K562 (cell line): ENCODE measurements around the gene C1orf216. TPM values are rescaled to one million over a fixed set of nuclear protein-coding genes. Genes with fewer than 3 reads are reported as not detected.
"Not testable (repeated sequence)": the region's sequence is repeated elsewhere in the genome, so short reads cannot be mapped to it uniquely, and the experiment has no call there.

Experiments
- ATAC-seq: fragments of 200-7000 bp; cut with Tn5 transposase; 3 replicates; pipeline ENCODE4 v1.9.1; 2020; ENCODE audit warnings: moderate library complexity
- BruUV-seq: library from RNA; stranded (reverse); fragments of 400-500 nt; replicated peaks from 2 replicates; lab custom pipeline; 2021; lab: Mats Ljungman, UMichigan
- CTCF ChIA-PET: fragments of 300-600 bp; formaldehyde crosslinking; extraction: SDS; loops from one replicate; lab custom pipeline; 2021; ENCODE audit warnings: low intra/inter-chr PET ratio; lab: Yijun Ruan, JAX
- POLR2A ChIA-PET: fragments of 300-600, 350-650 bp; sonication (Branson Sonifier 250); formaldehyde crosslinking; extraction: SDS; loops from one replicate; lab custom pipeline; 2021; ENCODE audit warnings: antibody characterized with exemption, inconsistent platforms; lab: Yijun Ruan, JAX
- DNase-seq, 4 experiments: peaks; one replicate each; pipeline versions ENCODE4 v3.0.0 to v3.0.0-alpha.2; 2011 to 2018; ENCODE audit warnings: low spot score in 3 of 4, mixed read lengths in 3 of 4; ENCODE audit errors: extremely low read depth in 1 of 4
- FAIRE-seq: peaks from 2 replicates; lab custom pipeline; 2011; peaks lifted over from hg19 to GRCh38; lab: Jason Lieb, UNC
- H2AFZ ChIP-seq: 2 replicates; pipeline ENCODE4 v1.6.0; 2011; ENCODE audit warnings: low read depth, low read length, control low read depth, inconsistent platforms
- H3K27ac ChIP-seq: fragments of 200-600 bp; 3 replicates; pipeline ENCODE4 v1.8.0; 2011; ENCODE audit warnings: low read depth, mild to moderate bottlenecking, control low read depth, inconsistent platforms, low read length, moderate library complexity, mixed read lengths; ENCODE audit errors: extremely low read depth
- H3K27me3 ChIP-seq, 2 experiments: fragments of 300-600 bp in 1 of 2; 2 replicates in 1 of 2; 3 replicates in 1 of 2; pipeline versions ENCODE4 v1.6.0 to v1.8.0; 2011; ENCODE audit warnings: inconsistent platforms in 2 of 2, low read length in 2 of 2, mild to moderate bottlenecking in 1 of 2, mixed read lengths in 1 of 2, moderate library complexity in 1 of 2; ENCODE audit not compliant: control insufficient read depth in 2 of 2, insufficient read depth in 2 of 2
- H3K36me3 ChIP-seq: fragments of 300-600 bp; 3 replicates; pipeline ENCODE4 v1.8.0; 2011; ENCODE audit warnings: mild to moderate bottlenecking, low read length, inconsistent platforms; ENCODE audit not compliant: control insufficient read depth, insufficient read depth
- H3K4me1 ChIP-seq, 2 experiments: fragments of 200-600 bp in 1 of 2; replicated peaks in 1 of 2; 2 replicates in 1 of 2; 3 replicates in 1 of 2; pipeline versions ENCODE4 v1.5.1 to v1.8.0; 2011; ENCODE audit warnings: inconsistent platforms in 2 of 2, low read length in 2 of 2, mild to moderate bottlenecking in 1 of 2, mixed read lengths in 1 of 2, moderate library complexity in 1 of 2; ENCODE audit not compliant: control insufficient read depth in 2 of 2, insufficient read depth in 2 of 2
- H3K4me2 ChIP-seq: 2 replicates; pipeline ENCODE4 v1.6.1; 2011; ENCODE audit warnings: low read length, control low read depth, inconsistent platforms, mixed read lengths; ENCODE audit not compliant: insufficient read depth
- H3K4me3 ChIP-seq: fragments of 200-600 bp; sonication (generic), shearing (Covaris generic); 2 replicates; pipeline ENCODE4 v1.5.1; 2016; ENCODE audit warnings: control low read depth, inconsistent platforms
- H3K79me2 ChIP-seq: fragments of 200-600 bp; 3 replicates; pipeline ENCODE4 v1.8.0; 2011; ENCODE audit warnings: low read length, inconsistent platforms; ENCODE audit not compliant: control insufficient read depth, insufficient read depth
- H3K9ac ChIP-seq, 2 experiments: 2 replicates each; pipeline versions ENCODE4 v1.6.0 to v1.6.1; 2011; ENCODE audit warnings: low read depth in 2 of 2, low read length in 2 of 2, control low read depth in 1 of 2, inconsistent platforms in 1 of 2, mild to moderate bottlenecking in 1 of 2, mixed read lengths in 1 of 2; ENCODE audit not compliant: insufficient read depth in 1 of 2
- H3K9me1 ChIP-seq: one replicate; pipeline ENCODE4 v1.6.0; 2011; ENCODE audit warnings: inconsistent platforms, mild to moderate bottlenecking, low read length, moderate library complexity; ENCODE audit not compliant: control insufficient read depth, insufficient read depth
- H3K9me3 ChIP-seq: replicated peaks from 2 replicates; pipeline ENCODE4 v1.5.1; 2011; ENCODE audit warnings: low read depth, low read length, inconsistent platforms; ENCODE audit not compliant: control insufficient read depth, insufficient read depth
- H4K20me1 ChIP-seq: replicated peaks from 2 replicates; pipeline ENCODE4 v1.6.1; 2011; ENCODE audit warnings: low read length, inconsistent platforms, mixed read lengths; ENCODE audit not compliant: control insufficient read depth, insufficient read depth
- CBFA2T2 ChIP-seq: fragments of 450-650 bp; conservative IDR thresholded peaks from 2 replicates; pipeline ENCODE4 v1.6.1; 2017; ENCODE audit warnings: mild to moderate bottlenecking
- CBFA2T3 ChIP-seq: fragments of 450-650 bp; IDR thresholded peaks from 2 replicates; pipeline ENCODE4 v1.6.1; 2017
- KAT2B ChIP-seq: IDR thresholded peaks from one replicate; pipeline ENCODE4 v1.6.1; 2012; ENCODE audit warnings: low read depth, mild to moderate bottlenecking, control low read depth, inconsistent platforms, low read length, moderate library complexity
- KDM1A ChIP-seq, 2 experiments: fragments of 450-650 bp; IDR thresholded peaks; 2 replicates each; pipeline ENCODE4 v1.6.1; 2016; ENCODE audit warnings: mild to moderate bottlenecking in 2 of 2
- MEIS2 ChIP-seq: fragments of 450-650 bp; IDR thresholded peaks from 2 replicates; pipeline ENCODE4 v1.6.1; 2014; ENCODE audit warnings: mild to moderate bottlenecking; ENCODE audit not compliant: partially characterized antibody
- NFIC ChIP-seq: fragments of 450-650 bp; IDR thresholded peaks from 2 replicates; pipeline ENCODE4 v1.6.1; 2017; ENCODE audit warnings: mild to moderate bottlenecking, inconsistent platforms
- RCOR1 ChIP-seq, 2 experiments: IDR thresholded peaks; 2 replicates each; pipeline ENCODE4 v1.6.1; 2012; ENCODE audit warnings: low read depth in 2 of 2, low read length in 2 of 2, borderline replicate concordance in 1 of 2, improper control_type of control experiment in 1 of 2
- TAL1 ChIP-seq: fragments of 450-650 bp; IDR thresholded peaks from 2 replicates; pipeline ENCODE4 v1.6.1; 2016; ENCODE audit warnings: mild to moderate bottlenecking
- TCF3 ChIP-seq: sonication (generic); formaldehyde crosslinking; IDR thresholded peaks from 2 replicates; pipeline ENCODE4 v1.4.0; 2020; ENCODE audit warnings: mild to moderate bottlenecking, missing genetic modification reagents
- TEAD4 ChIP-seq, 2 experiments: sonication (generic) in 1 of 2; formaldehyde crosslinking in 1 of 2; IDR thresholded peaks; 2 replicates each; pipeline versions ENCODE4 v1.6.1 to v1.8.0; 2012 to 2022; ENCODE audit warnings: borderline replicate concordance in 1 of 2, inconsistent platforms in 1 of 2, low read length in 1 of 2, mild to moderate bottlenecking in 1 of 2, missing genetic modification reagents in 1 of 2
- ZNF431 ChIP-seq: sonication (generic); formaldehyde crosslinking; IDR thresholded peaks from 2 replicates; pipeline ENCODE4 v1.8.0; 2022; ENCODE audit warnings: mild to moderate bottlenecking, missing genetic modification reagents
- ZZZ3 ChIP-seq: fragments of 450-650 bp; IDR thresholded peaks from 2 replicates; pipeline ENCODE4 v1.6.1; 2016; ENCODE audit warnings: antibody characterized with exemption, mild to moderate bottlenecking, moderate library complexity
- WGBS: fragments of 100-300 bp; shearing (Covaris generic); methylation state at CpG from one replicate; pipeline ENCODE4 v1.1.6; 2016; ENCODE audit warnings: low coverage, mixed read lengths; ENCODE audit not compliant: insufficient coverage; ENCODE audit errors: missing lambda C conversion rate; 5-methylcytosine and 5-hydroxymethylcytosine counted together
- in situ Hi-C: fragments of 300-500 bp; cut with MboI; formaldehyde crosslinking; loops from 4 replicates; pipeline ENCODE4 v1.15.0; 2018; ENCODE audit warnings: inconsistent platforms, mixed read lengths
- intact Hi-C: fragments of 100-400 bp; cut with micrococcal nuclease; formaldehyde crosslinking; loops from 2 replicates; pipeline ENCODE4 v1.14.2; 2022
- polyA plus RNA-seq, 8 experiments: library from polyadenylated mRNA; depleted of rRNA in 4 of 8; stranded (reverse) in 5 of 8; unstranded in 3 of 8; fragments of >200 nt; fragmentation: Nextera tagmentation in 2 of 8; fragmentation: Illumina TruSeq in 1 of 8; extraction: Ambion mirVana in 2 of 8; extraction: Trizol in 1 of 8; gene quantifications; 2 replicates each; pipeline versions ENCODE4 v1.2.1 to v1.2.3, GENCODE V29; 2011 to 2014; ENCODE audit warnings: inconsistent platforms in 1 of 8, missing spikeins in 1 of 8
- total RNA-seq, 7 experiments: library from RNA; depleted of rRNA in 6 of 7; stranded (reverse); fragments of >200 nt in 6 of 7; fragmentation: Illumina TruSeq in 2 of 7; extraction: Trizol in 2 of 7; gene quantifications; 2 replicates each; pipeline versions ENCODE4 v1.2.1 to v1.2.3, GENCODE V29; 2011 to 2021; ENCODE audit warnings: low replicate concordance in 1 of 7
- TF ChIP-seq, protein P1 (sequence below): fragments of 150-350 bp; IDR thresholded peaks from 2 replicates; pipeline ENCODE4 v1.6.1; 2014; ENCODE audit warnings: low read depth, mild to moderate bottlenecking, low read length, borderline replicate concordance

Gene C1orf216
- total and polyA plus RNA-seq, 9 of the 15 experiments (the other 6 are each of a cell fraction or from before 2014, with no cell fraction given), result 3.4 to 25.1 (median 15.0) TPM

- H3K27ac ChIP-seq, ATAC-seq, DNase-seq, intact Hi-C loops, H3K9ac ChIP-seq, H3K4me3 ChIP-seq, in situ Hi-C loops, H3K36me3 ChIP-seq, H2AFZ ChIP-seq, H3K4me1 ChIP-seq, H3K79me2 ChIP-seq, H3K4me2 ChIP-seq, FAIRE-seq, H3K9me1 ChIP-seq, H3K9me3 ChIP-seq, BruUV-seq, CTCF ChIA-PET, H4K20me1 ChIP-seq: not testable (repeated sequence)
- 0% methylated on average over 1 of the region's 1 CpG for WGBS
- POLR2A ChIA-PET, result interaction anchor here (0.8 to 1.6 kb wide), 2 partner anchors 12 to 178 kb away, joined by 3 to 6 read pairs; no protein-coding TSS in a partner anchor
- peaks cover 57 to 68% of the 10 kb centered on the region in 2 experiments for H3K27me3 ChIP-seq
- TF ChIP-seq ZNF431 (peak; percentile 90), CBFA2T3 (peak; percentile 45), CBFA2T2 (0 out of 2 replicates have a peak, but pooled peaks have one; percentile 17), KDM1A (IDR thresholded peaks at IDR 0.05) (peak; percentile 40 to 64; a peak in 2 of 4 replicates)
These were observed 19.5 kb downstream of the C1orf216 start for GRCh38 chr1:35699152-35699551.

DNA sequence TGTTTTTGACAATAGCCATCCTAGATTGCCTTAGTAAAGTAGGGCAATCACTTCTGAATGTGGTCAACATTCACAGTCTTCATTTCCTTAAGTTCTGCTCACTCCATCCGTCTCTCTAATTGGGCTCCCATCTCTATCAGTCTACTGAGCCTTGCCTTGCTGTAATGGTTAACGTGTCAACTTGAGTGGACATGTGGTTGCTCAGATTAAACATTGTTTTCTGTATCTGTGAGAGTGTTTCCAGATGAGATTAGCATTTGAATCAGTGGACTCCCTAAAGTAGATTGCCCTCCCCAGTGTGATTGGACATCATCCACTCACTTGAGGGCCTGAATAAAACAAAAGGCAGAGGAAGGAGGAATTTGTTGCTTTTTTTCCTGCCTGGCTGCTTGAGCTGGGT lies 26.4 kb downstream of the C1orf216 start:
- no peak for DNase-seq
- H3K79me2 ChIP-seq, result no peaks in the 10 kb centered on the region
- in situ Hi-C loops (no loop called here), intact Hi-C loops (no loop called here)
- H2AFZ ChIP-seq, result no peak overlapping the region
- POLR2A ChIA-PET, result interaction anchor here (1.1 kb wide), 1 partner anchor 10 kb away, joined by 4 read pairs; no protein-coding TSS in a partner anchor
- no peak overlapping the region for H3K4me3 ChIP-seq
- 0% methylated on average over 2 of the region's 2 CpGs for WGBS
- no peaks in the 10 kb centered on the region for H3K9me3 ChIP-seq
- BruUV-seq, result no TSS peak
- FAIRE-seq, result peak; percentile 65
- no peak overlapping the region for H3K27ac ChIP-seq
- peaks cover 0 to 4% of the 10 kb centered on the region in 2 experiments; a peak in 2 of 5 replicates for H3K4me1 ChIP-seq
- H3K4me2 ChIP-seq, result no peak overlapping the region
- H3K9ac ChIP-seq, result no peak overlapping the region
- ATAC-seq, result peak; percentile 45
- peaks cover 44 to 60% of the 10 kb centered on the region in 2 experiments for H3K27me3 ChIP-seq
- peaks cover 3% of the 10 kb centered on the region; the same call in 1 of the 2 replicates for H4K20me1 ChIP-seq
- CTCF ChIA-PET, result interaction anchor here (0.7 kb wide), 1 partner anchor 1785 kb away, joined by 3 read pairs; no protein-coding TSS in a partner anchor
- no peaks in the 10 kb centered on the region for H3K36me3 ChIP-seq
- no peaks in the 10 kb centered on the region for H3K9me1 ChIP-seq
- no peak for TF ChIP-seq ZZZ3
- peak; percentile 52 for TF ChIP-seq CBFA2T2
- TF ChIP-seq KAT2B, result no peak
- peak; percentile 64 for TF ChIP-seq TCF3 (CRISPR knock-in tag)
- TF ChIP-seq NFIC, result 0 out of 2 replicates have a peak, but pooled peaks have one; percentile 13
- TF ChIP-seq RCOR1 (IDR thresholded peaks at IDR 0.05; ENCODE audit: borderline replicate concordance in 1 of 2, low read depth in 2 of 2, low read length in 2 of 2), result peak in 1 of 2 experiments; percentile 68; a peak in 2 of 4 replicates
- TF ChIP-seq MEIS2, result peak; percentile 25
- TF ChIP-seq TEAD4 (IDR thresholded peaks at IDR 0.05; ENCODE audit: low read length), result peak; percentile 66
- TF ChIP-seq TEAD4 (CRISPR knock-in tag; IDR thresholded peaks at IDR 0.05; ENCODE audit: borderline replicate concordance), result no peak
- TF ChIP-seq, protein P1, sequence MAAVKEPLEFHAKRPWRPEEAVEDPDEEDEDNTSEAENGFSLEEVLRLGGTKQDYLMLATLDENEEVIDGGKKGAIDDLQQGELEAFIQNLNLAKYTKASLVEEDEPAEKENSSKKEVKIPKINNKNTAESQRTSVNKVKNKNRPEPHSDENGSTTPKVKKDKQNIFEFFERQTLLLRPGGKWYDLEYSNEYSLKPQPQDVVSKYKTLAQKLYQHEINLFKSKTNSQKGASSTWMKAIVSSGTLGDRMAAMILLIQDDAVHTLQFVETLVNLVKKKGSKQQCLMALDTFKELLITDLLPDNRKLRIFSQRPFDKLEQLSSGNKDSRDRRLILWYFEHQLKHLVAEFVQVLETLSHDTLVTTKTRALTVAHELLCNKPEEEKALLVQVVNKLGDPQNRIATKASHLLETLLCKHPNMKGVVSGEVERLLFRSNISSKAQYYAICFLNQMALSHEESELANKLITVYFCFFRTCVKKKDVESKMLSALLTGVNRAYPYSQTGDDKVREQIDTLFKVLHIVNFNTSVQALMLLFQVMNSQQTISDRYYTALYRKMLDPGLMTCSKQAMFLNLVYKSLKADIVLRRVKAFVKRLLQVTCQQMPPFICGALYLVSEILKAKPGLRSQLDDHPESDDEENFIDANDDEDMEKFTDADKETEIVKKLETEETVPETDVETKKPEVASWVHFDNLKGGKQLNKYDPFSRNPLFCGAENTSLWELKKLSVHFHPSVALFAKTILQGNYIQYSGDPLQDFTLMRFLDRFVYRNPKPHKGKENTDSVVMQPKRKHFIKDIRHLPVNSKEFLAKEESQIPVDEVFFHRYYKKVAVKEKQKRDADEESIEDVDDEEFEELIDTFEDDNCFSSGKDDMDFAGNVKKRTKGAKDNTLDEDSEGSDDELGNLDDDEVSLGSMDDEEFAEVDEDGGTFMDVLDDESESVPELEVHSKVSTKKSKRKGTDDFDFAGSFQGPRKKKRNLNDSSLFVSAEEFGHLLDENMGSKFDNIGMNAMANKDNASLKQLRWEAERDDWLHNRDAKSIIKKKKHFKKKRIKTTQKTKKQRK, result no peak
- TF ChIP-seq TAL1, result peak; percentile 63
